Trophoblast cell (in vitro differentiated cells and primary cell): ENCODE data around the gene MRPS9.

ENCODE experiments used
- DNase-seq, 2 donors: peaks; one replicate each; pipeline ENCODE4 v3.0.0-alpha.2; 2016
- H2AFZ ChIP-seq: 2 replicates; pipeline ENCODE4 v1.6.1; 2013; ENCODE audit warnings: low read length, moderate library complexity, mild to moderate bottlenecking; ENCODE audit not compliant: insufficient read depth, poor library complexity
- H2AK5ac ChIP-seq: 2 replicates; pipeline ENCODE4 v1.6.1; 2013; ENCODE audit warnings: mild to moderate bottlenecking, low read length
- H2BK120ac ChIP-seq: 2 replicates; pipeline ENCODE4 v1.6.1; 2013; ENCODE audit warnings: low read length, mild to moderate bottlenecking, moderate library complexity; ENCODE audit not compliant: insufficient read depth, poor library complexity
- H2BK12ac ChIP-seq: 2 replicates; pipeline ENCODE4 v1.6.1; 2013; ENCODE audit warnings: mild to moderate bottlenecking, low read length, moderate library complexity
- H2BK5ac ChIP-seq: 2 replicates; pipeline ENCODE4 v1.6.1; 2013; ENCODE audit warnings: low read length, low read depth, moderate library complexity, mild to moderate bottlenecking; ENCODE audit not compliant: poor library complexity
- H3K14ac ChIP-seq: 2 replicates; pipeline ENCODE4 v1.6.1; 2013; ENCODE audit warnings: mild to moderate bottlenecking, low read length
- H3K18ac ChIP-seq: 2 replicates; pipeline ENCODE4 v1.6.1; 2013; ENCODE audit warnings: mild to moderate bottlenecking, low read length
- H3K23ac ChIP-seq: 2 replicates; pipeline ENCODE4 v1.6.1; 2013; ENCODE audit warnings: low read length
- H3K27ac ChIP-seq: 2 replicates; pipeline ENCODE4 v1.5.1; 2013; ENCODE audit warnings: low read depth, mild to moderate bottlenecking, inconsistent platforms, low read length, moderate library complexity
- H3K27me3 ChIP-seq: 2 replicates; pipeline ENCODE4 v1.6.1; 2013; ENCODE audit warnings: inconsistent platforms, mild to moderate bottlenecking, low read length, moderate library complexity; ENCODE audit not compliant: insufficient read depth
- H3K36me3 ChIP-seq, 2 experiments: 1 replicate in 1 of 2; 2 replicates in 1 of 2; pipeline ENCODE4 v1.6.1; 2013; ENCODE audit warnings: low read length in 2 of 2, mild to moderate bottlenecking in 2 of 2, moderate library complexity in 1 of 2; ENCODE audit not compliant: insufficient read depth in 2 of 2, control insufficient read depth in 1 of 2
- H3K4ac ChIP-seq: 2 replicates; pipeline ENCODE4 v1.6.1; 2013; ENCODE audit warnings: low read depth, mild to moderate bottlenecking, low read length, moderate library complexity
- H3K4me1 ChIP-seq, 2 experiments: 1 replicate in 1 of 2; 2 replicates in 1 of 2; pipeline ENCODE4 v1.6.1; 2013; ENCODE audit warnings: low read length in 2 of 2, mild to moderate bottlenecking in 2 of 2, moderate library complexity in 1 of 2; ENCODE audit not compliant: insufficient read depth in 2 of 2, control insufficient read depth in 1 of 2
- H3K4me2 ChIP-seq: 2 replicates; pipeline ENCODE4 v1.6.1; 2013; ENCODE audit warnings: inconsistent platforms, mild to moderate bottlenecking, low read length, moderate library complexity
- H3K4me3 ChIP-seq: 2 replicates; pipeline ENCODE4 v1.5.1; 2013; ENCODE audit warnings: mild to moderate bottlenecking, low read depth, low read length, inconsistent platforms
- H3K79me1 ChIP-seq: one replicate; pipeline ENCODE4 v1.6.1; 2013; ENCODE audit warnings: low read length
- H3K79me2 ChIP-seq: 2 replicates; pipeline ENCODE4 v1.6.1; 2013; ENCODE audit warnings: low read length, mild to moderate bottlenecking; ENCODE audit not compliant: control insufficient read depth, insufficient read depth, poor library complexity
- H3K9ac ChIP-seq: 2 replicates; pipeline ENCODE4 v1.6.1; 2013; ENCODE audit warnings: mild to moderate bottlenecking, low read length
- H3K9me3 ChIP-seq: 2 replicates; pipeline ENCODE4 v1.6.1; 2013; ENCODE audit warnings: low read depth, mild to moderate bottlenecking, control low read depth, inconsistent platforms, low read length; ENCODE audit not compliant: insufficient read depth
- H4K12ac ChIP-seq: 2 replicates; pipeline ENCODE4 v1.6.1; 2013; ENCODE audit warnings: low read depth, mild to moderate bottlenecking, low read length, moderate library complexity
- H4K8ac ChIP-seq: 2 replicates; pipeline ENCODE4 v1.6.1; 2013; ENCODE audit warnings: low read depth, mild to moderate bottlenecking, low read length, moderate library complexity
- H4K91ac ChIP-seq: one replicate; pipeline ENCODE4 v1.6.1; 2013; ENCODE audit warnings: low read depth, mild to moderate bottlenecking, low read length, moderate library complexity
- WGBS: extraction: QIAGEN DNeasy Blood & Tissue Kit; methylation state at CpG from one replicate; pipeline ENCODE4 v1.1.7; 2013; ENCODE audit warnings: missing lambda C conversion rate; ENCODE audit not compliant: insufficient read length, insufficient coverage; ENCODE audit errors: extremely low coverage; 5-methylcytosine and 5-hydroxymethylcytosine counted together

MRPS9 gene

GRCh38 chr2:105052773-105053172 lies 14.9 kb downstream of the MRPS9 start:
- no CpG with 5 or more reads among the region's 1 CpG for WGBS
- Histone ChIP-seq H4K12ac (no peak overlapping the region), H3K18ac (no peak overlapping the region), H3K79me1 (no peaks in the 10 kb centered on the region), H3K23ac (no peak overlapping the region), H4K91ac (no peak overlapping the region), H3K36me3 (peaks cover 0 to 2% of the 10 kb centered on the region in 2 experiments), H3K4ac (no peak overlapping the region), H2BK120ac (no peak overlapping the region), H3K4me2 (no peak overlapping the region), H2AK5ac (no peak overlapping the region), H3K79me2 (no peaks in the 10 kb centered on the region), H3K9me3 (no peaks in the 10 kb centered on the region), H2BK5ac (no peak overlapping the region), H3K27ac (no peak overlapping the region), H2AFZ (no peak overlapping the region), H2BK12ac (no peak overlapping the region), H4K8ac (no peak overlapping the region), H3K27me3 (no peaks in the 10 kb centered on the region), H3K4me1 (no peaks in the 10 kb centered on the region), H3K14ac (no peak overlapping the region), H3K9ac (no peak overlapping the region), H3K4me3 (no peak overlapping the region)
- no peak for DNase-seq

GRCh38 chr2:105055613-105056012 lies 17.7 kb downstream of the MRPS9 start:
- H4K12ac ChIP-seq: no peak overlapping the region
- H3K9me3 ChIP-seq: no peaks in the 10 kb centered on the region
- no peak overlapping the region for H3K4ac ChIP-seq
- no peak overlapping the region for H2AK5ac ChIP-seq
- H2BK5ac ChIP-seq: no peak overlapping the region
- H2BK12ac ChIP-seq: no peak overlapping the region
- H3K9ac ChIP-seq: no peak overlapping the region
- no peak overlapping the region for H3K23ac ChIP-seq
- H3K79me2 ChIP-seq: no peaks in the 10 kb centered on the region
- H4K8ac ChIP-seq: no peak overlapping the region
- WGBS: no CpG with 5 or more reads among the region's 2 CpGs
- no peak overlapping the region for H3K27ac ChIP-seq
- DNase-seq: no peak
- no peak overlapping the region for H3K4me2 ChIP-seq
- H3K14ac ChIP-seq: no peak overlapping the region
- H2AFZ ChIP-seq: no peak overlapping the region
- H3K4me3 ChIP-seq: no peak overlapping the region
- H3K27me3 ChIP-seq: no peaks in the 10 kb centered on the region
- H4K91ac ChIP-seq: no peak overlapping the region
- no peaks in the 10 kb centered on the region for H3K79me1 ChIP-seq
- H3K36me3 ChIP-seq: no peaks in the 10 kb centered on the region
- H3K18ac ChIP-seq: no peak overlapping the region
- H3K4me1 ChIP-seq: no peaks in the 10 kb centered on the region
- H2BK120ac ChIP-seq: no peak overlapping the region

- peaks cover 2% of the 10 kb centered on the region in 2 experiments for H3K4me1 ChIP-seq
- no peak overlapping the region for H4K91ac ChIP-seq
- H3K9me3 ChIP-seq: no peaks in the 10 kb centered on the region
- no peaks in the 10 kb centered on the region for H3K79me2 ChIP-seq
- no peak overlapping the region for H2AK5ac ChIP-seq
- no peak overlapping the region for H3K23ac ChIP-seq
- no peak overlapping the region for H3K4ac ChIP-seq
- no peak overlapping the region for H2BK12ac ChIP-seq
- no peak overlapping the region for H4K12ac ChIP-seq
- H3K9ac ChIP-seq: no peak overlapping the region
- H3K27ac ChIP-seq: no peak overlapping the region
- no peaks in the 10 kb centered on the region for H3K79me1 ChIP-seq
- no peak overlapping the region for H3K14ac ChIP-seq
- no peak overlapping the region for H3K4me3 ChIP-seq
- no peaks in the 10 kb centered on the region for H3K27me3 ChIP-seq
- no peak overlapping the region for H3K4me2 ChIP-seq
- no peak overlapping the region for H4K8ac ChIP-seq
- no peak overlapping the region for H2BK5ac ChIP-seq
- WGBS: no CpG with 5 or more reads among the region's 3 CpGs
- no peak overlapping the region for H3K18ac ChIP-seq
- H3K36me3 ChIP-seq: no peaks in the 10 kb centered on the region
- no peak overlapping the region for H2BK120ac ChIP-seq
- H2AFZ ChIP-seq: no peak overlapping the region
- DNase-seq: no peak
Observed at GRCh38 chr2:105056245-105056644, 18.4 kb downstream of the MRPS9 start.

GRCh38 chr2:105057005-105057404 lies 19.1 kb downstream of the MRPS9 start:
- Histone ChIP-seq H3K4me1 (peaks cover 7% of the 10 kb centered on the region in 2 experiments), H3K23ac (no peak overlapping the region), H3K4me3 (no peak overlapping the region), H2AFZ (no peak overlapping the region), H4K12ac (no peak overlapping the region), H3K18ac (no peak overlapping the region), H2BK5ac (no peak overlapping the region), H3K79me2 (no peaks in the 10 kb centered on the region), H3K9me3 (no peaks in the 10 kb centered on the region), H3K79me1 (no peaks in the 10 kb centered on the region), H4K8ac (no peak overlapping the region), H3K4me2 (no peak overlapping the region), H3K27ac (no peak overlapping the region), H3K27me3 (no peaks in the 10 kb centered on the region), H4K91ac (no peak overlapping the region), H2AK5ac (no peak overlapping the region), H2BK120ac (no peak overlapping the region), H3K4ac (no peak overlapping the region), H2BK12ac (no peak overlapping the region), H3K36me3 (no peaks in the 10 kb centered on the region), H3K9ac (no peak overlapping the region), H3K14ac (no peak overlapping the region)
- no peak for DNase-seq
- WGBS: no CpG with 5 or more reads among the region's 1 CpG
